Epithelial cell of esophagus (primary cell): ENCODE measurements around the gene FOXD1.
A peak's percentile ranks its signal among the peaks of the same experiment; 100 is the strongest.

Experiments used
- DNase-seq: peaks from one replicate; pipeline ENCODE4 v3.0.0; 2010; ENCODE audit warnings: low read depth
- H3K4me3 ChIP-seq: 2 replicates; pipeline ENCODE4 v1.5.1; 2011; ENCODE audit warnings: mild to moderate bottlenecking, low read length, control low read depth
- CTCF ChIP-seq: IDR thresholded peaks from 2 replicates; pipeline ENCODE4 v1.5.1; 2011; ENCODE audit warnings: low read depth, mild to moderate bottlenecking, low read length, control low read depth, inconsistent platforms; ENCODE audit not compliant: insufficient read depth; ENCODE audit errors: missing control alignments

The FOXD1 gene

GRCh38 chr5:73444499-73445438 is 3.8 kb downstream of the FOXD1 start:
- H3K4me3 ChIP-seq: no peak overlapping the region
- TF ChIP-seq CTCF: peak; percentile 12
- no peak for DNase-seq

- TF ChIP-seq CTCF: no peak
- DNase-seq: no peak
- H3K4me3 ChIP-seq: no peak overlapping the region
Observed at GRCh38 chr5:73443829-73444498, 4.6 kb downstream of the FOXD1 start.

GRCh38 chr5:73442996-73443627 is 5.5 kb downstream of the FOXD1 start:
- H3K4me3 ChIP-seq: no peak overlapping the region
- no peak for TF ChIP-seq CTCF
- no peak for DNase-seq

GRCh38 chr5:73442231-73442811 is 6.3 kb downstream of the FOXD1 start:
- no peak overlapping the region for H3K4me3 ChIP-seq
- no peak for DNase-seq
- TF ChIP-seq CTCF: no peak

GRCh38 chr5:73441378-73441777 is 7.2 kb downstream of the FOXD1 start:
- no peak overlapping the region for H3K4me3 ChIP-seq
- no peak for DNase-seq
- TF ChIP-seq CTCF: no peak

GRCh38 chr5:73440262-73440661 is 8.3 kb downstream of the FOXD1 start:
- H3K4me3 ChIP-seq: no peak overlapping the region
- no peak for DNase-seq
- no peak for TF ChIP-seq CTCF
